Renal cortex interstitium (tissue), 11 donors: ENCODE results near the gene GUK1. TPM values are rescaled to one million over a fixed set of nuclear protein-coding genes. Genes with fewer than 3 reads are reported as not detected.

Source experiments
- DNase-seq, 11 donors: peaks; one replicate each; pipeline ENCODE4 v3.0.0-alpha.2; 2013; ENCODE audit warnings: low read depth in 9 of 11, low spot score in 4 of 11; ENCODE audit errors: extremely low read depth in 1 of 11
- polyA plus RNA-seq, 3 donors: library from polyadenylated mRNA; unstranded; fragments of 120-200 nt; gene quantifications; one replicate each; pipeline ENCODE4 v1.2.1, GENCODE V29; 2013; ENCODE audit not compliant: insufficient read length in 3 of 3

Gene GUK1
- polyA plus RNA-seq, 3 donors, result 94.9 to 186 (median 154) TPM

DNA sequence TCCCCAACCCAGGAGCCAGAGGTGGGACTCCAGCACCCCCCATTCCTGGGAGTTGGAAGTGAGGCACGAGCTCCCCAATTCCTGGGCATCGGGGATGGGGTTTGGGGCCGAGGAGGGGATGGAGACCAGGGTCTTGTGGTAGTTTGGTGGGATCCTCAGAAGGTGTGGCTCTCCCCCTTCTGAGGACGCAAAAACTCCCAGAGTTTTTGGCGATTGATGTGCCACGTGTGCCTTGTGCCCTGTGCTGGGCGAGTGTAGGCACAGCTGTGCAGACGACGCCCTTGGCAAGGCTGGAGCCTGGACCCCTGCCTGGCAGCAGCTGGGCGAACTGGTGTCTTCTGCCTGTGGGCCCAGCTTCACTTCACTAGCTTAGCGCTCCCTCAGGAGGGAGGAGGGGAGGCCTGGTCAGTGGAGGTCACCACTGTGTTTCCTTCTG lies 2.6 kb downstream of the GUK1 start:
- DNase-seq, result no peak

DNA sequence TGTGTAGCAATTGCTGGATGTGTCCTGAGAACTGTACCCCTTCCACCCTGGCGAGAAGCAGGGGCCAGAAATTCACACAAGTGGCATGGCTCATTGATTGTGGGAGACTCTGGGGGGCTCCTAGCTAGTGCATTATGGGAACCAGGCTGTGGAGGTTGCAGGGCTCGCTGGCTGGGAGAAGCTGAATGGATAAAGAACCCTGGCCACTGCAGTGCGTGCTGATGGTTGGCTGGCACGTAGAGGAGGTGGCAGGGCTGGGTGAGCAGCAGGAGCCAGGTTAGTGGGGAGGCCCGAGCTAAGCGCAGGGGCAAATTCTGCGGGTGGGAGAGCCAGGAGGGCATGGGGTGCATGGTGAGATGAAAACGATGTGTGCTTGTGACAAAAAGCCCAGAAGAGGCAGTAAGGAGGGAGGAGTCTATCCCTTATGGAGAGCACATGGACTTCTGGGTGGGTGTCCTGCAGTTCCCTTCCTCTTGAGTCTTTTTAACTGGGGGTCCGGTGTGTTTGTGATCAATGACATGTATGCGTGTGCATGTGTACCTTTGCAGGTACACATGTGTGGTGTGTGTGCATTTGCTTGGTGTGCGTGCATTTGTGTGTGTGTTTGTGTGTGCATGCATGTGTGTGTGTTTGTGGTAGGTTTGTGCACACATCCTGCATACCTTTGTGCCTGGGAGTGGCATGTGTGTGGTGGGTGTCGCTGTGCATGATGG lies 3.6 kb downstream of the GUK1 start:
- DNase-seq, result no peak

DNA sequence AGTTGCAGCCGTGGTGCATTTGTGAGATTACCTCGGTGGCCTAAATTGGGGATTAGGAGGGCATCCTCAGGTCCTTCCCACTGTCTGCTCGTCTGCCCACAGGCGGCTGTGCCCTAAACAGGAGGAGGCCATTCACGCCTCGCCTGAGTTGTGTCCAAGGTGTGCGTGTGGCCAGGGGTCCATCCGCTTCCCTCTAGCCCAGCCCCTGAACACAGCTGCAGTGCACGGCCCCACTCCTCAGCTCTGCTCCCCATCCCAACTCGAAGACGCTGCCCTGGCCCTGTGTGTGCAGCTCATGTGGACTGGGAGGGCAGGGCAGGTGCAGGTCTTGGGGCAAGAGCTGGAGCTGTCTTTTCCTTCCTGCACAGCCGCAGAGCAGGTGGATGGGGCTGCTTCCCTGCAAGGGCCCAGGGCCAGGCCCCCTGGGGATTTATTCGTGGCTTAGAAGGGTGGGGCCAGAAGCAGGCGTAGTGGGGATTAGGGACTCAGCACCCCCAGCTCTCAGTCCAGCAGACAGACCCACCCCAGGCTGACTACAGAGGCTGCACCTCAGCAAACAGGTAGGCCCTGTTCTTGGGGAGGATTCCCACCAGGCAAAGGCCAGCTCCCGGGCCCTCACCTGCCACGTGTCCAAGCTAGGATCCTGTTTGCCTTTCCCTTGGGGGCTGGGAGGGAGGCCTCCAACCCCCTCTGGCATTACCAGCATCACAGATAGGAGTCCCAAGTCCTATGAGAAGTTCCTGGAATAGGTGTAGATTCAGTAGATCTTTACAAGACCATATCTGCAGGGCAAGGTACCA lies 4.3 kb downstream of the GUK1 start:
- DNase-seq, result no peak

DNA sequence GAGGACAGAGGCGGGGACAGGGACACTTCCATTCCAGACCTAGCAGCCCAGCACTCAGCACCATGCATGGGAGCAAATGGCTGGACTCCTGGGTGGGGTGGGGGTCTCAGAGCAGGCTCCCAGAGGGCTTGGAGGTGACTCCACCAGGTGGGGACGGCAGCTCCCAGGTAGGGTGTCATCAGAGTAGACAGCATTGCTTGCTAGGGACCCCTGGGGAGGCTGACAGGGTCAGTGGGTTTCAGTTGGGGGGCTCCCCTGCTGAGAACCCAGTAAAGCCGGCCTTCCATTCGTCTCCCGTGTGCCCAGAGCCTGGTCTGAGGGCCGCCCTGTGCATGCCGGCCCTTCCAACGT lies 4.9 kb downstream of the GUK1 start:
- DNase-seq, result no peak

DNA sequence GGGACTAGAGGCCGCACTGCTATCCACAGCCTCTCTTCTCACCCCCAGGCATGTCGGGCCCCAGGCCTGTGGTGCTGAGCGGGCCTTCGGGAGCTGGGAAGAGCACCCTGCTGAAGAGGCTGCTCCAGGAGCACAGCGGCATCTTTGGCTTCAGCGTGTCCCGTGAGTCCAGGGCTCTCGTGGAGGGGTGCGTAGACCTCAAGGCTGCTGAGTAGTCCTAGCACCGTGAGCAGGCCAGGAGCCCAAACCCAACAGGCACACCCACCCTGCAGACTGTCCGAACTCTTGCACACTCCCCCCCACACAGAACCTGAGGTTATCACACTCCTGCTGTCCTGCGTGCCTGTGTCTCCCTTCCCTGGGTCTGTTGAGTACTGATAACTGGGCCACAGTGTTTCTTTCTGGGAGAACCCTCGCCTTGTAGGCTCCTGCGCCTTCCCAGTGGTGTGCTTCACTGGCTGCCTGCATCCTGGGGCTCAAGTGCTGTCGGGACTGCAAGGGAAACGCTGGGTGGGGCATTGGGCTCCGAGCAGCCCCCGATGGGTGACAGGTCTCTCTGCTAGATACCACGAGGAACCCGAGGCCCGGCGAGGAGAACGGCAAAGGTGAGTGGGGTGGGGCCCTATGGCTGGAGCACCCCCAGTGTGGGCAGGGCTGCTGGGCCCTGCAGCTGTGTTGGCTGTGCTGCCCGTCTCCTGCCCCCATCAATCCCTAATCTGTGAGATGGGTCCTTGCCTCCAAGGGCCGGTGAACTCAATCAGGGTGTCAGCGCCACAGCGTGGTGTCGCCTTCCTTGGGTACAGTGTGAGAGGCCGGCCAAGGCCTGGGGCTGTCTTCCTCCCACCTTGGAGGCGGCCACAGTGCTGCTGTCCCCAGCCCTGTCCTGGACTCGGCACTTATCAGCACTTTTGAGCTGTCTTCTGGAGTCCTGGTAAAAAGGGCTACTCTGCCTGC lies 5.7 kb downstream of the GUK1 start:
- no peak for DNase-seq

DNA sequence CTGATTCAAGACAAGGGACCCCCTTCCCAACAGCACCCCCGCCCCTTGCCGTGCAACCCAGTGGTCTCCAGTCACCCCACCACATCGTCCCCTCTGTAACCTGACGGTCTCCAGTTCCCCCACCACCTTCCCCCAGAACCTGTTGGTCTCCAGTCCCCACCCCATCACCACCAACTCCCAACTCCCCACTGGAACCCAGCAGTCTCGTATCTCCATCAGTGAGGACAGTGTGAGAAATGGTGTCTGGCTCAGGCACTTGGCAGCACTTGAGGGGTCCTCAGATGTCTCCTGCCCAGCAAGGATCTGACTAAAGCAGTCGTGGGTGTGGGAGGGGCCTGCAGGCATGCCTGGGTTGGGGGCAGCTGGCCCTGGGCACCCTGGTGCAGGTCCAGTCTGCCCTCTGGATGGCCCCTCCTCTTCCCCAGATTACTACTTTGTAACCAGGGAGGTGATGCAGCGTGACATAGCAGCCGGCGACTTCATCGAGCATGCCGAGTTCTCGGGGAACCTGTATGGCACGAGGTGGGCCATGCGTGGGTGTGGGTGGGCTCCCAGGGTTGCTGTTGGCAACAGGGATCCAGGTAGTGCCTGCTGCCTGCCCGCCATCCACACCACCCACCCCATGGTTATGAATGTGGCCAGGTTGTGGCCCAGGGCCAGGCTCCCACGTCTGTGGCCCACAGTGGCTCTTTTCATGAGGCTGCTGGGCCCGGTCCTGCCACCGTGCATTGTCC lies 6.5 kb downstream of the GUK1 start:
- DNase-seq, result no peak

DNA sequence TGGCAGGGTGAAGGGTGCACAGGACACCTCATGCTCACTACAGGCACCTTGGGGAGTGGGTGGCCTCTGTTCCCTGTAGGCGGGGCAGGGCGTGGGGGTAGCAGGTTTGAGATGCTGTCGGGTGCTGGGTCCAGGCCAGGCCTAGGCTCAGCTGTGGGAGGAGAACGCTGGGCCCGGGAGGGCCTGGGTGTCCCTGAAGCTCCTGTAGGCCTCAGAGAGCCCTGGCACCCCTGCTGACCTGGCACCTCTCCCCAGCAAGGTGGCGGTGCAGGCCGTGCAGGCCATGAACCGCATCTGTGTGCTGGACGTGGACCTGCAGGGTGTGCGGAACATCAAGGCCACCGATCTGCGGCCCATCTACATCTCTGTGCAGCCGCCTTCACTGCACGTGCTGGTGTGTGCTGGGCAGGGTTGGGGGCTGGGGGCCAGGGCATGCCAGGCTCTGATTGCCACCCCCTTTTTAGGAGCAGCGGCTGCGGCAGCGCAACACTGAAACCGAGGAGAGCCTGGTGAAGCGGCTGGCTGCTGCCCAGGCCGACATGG lies 7.1 kb downstream of the GUK1 start:
- no peak for DNase-seq

DNA sequence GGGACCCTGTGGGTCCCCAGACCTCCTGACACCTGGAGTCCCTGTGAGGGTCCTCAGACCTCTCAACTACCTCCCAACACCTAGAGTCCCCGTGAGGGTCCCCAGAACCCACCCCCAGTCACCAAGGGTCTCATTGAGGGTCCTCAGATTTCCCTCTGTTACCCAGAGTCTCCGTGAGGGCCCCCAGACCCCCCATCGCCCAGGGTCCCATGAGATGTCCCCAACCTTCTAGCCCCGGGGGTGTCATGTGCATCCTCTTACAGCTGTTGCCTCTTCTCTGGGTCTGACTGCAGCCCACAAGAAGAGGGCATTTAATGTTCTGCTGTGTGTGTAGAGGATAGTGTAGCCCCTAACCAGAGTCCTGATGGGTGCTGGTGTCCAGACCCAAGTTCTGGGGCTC lies 7.7 kb downstream of the GUK1 start:
- no peak for DNase-seq

DNA sequence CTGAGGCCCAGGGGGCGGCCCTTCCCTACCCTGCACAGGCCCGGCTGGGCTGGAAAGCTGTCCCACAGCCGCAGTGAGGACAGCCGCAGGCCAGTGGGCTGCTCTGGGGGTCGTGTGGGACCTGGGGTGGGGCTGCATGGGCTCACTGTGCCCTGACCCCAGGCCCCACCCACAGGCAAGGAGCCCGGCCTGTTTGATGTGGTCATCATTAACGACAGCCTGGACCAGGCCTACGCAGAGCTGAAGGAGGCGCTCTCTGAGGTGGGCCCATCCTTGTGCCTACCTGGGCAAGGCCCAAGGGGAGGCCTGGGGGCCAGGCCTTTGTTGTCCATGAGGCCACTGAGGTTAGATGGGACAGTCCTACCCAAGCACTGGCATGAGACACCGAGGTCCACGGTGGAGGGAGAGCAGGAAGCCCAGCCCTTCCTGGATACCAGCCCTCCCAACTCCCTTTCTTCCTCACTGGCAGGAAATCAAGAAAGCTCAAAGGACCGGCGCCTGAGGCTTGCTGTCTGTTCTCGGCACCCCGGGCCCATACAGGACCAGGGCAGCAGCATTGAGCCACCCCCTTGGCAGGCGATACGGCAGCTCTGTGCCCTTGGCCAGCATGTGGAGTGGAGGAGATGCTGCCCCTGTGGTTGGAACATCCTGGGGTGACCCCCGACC lies 8.2 kb downstream of the GUK1 start:
- DNase-seq, result no peak

DNA sequence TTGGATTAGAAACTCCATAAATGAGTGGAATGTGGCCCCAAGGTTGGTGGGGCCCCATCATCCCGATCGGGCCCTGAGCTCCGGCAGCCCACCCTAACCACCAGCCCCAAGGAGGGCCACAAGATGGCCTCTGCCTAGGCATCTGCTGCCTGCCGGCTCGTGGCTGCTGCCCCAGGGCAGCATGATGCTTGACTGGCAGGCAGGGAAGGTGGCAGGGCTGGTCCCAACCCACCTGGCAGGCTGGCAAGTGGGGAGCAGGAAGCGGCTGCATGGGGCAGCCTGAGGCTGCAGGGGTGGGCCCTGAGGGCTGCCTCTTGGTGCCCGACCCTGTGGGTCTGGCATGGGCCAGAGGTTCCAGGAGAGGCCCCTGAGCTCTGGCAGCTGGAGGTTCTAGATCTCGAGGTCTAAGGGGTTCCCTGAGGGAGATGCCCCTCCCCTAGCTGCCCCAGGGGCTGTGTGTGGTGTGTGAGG lies 8.9 kb downstream of the GUK1 start:
- no peak for DNase-seq

DNA sequence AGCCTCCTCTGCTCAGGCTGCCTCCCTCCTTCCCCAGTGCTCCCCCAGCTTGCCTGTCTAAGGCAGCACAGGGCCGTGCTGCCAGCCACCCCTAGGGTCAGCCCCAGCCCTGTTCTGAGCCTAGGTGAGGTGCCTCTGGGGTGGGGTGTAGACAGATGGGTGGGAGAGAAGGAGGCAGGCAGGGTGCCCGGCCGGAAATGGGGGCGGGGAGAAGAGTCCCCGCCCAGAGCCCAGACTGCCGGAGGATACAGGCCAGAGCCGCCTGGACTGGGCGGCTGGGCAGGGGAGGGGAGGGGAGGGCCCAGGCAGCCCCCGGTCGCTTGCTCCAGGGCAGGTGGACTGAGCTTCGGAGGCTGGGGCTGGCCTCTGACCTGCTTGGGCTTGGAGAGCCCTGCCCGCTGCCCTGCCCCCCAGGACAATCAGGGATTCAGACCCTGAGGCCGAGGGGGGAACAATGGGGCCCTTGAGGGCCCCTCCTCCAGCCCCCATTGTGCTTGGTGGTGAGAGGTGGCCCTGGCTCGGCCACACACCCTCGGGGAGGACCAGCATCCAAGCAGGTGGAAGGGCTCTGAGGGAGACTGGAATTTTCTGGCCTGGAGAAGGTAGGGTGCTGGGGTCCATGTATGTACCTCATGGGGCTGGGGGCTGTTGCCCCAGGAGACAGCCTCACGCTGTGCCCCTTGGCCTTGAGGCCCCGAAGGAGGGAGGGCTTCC lies 9.5 kb downstream of the GUK1 start, which contains the start of gene GJC2:
Gene GJC2, plus strand, starts transcription at position 525 of the 714 bp plus-strand sequence. CDS start 7,829 bp downstream, outside the sequence.
- no peak for DNase-seq

DNA sequence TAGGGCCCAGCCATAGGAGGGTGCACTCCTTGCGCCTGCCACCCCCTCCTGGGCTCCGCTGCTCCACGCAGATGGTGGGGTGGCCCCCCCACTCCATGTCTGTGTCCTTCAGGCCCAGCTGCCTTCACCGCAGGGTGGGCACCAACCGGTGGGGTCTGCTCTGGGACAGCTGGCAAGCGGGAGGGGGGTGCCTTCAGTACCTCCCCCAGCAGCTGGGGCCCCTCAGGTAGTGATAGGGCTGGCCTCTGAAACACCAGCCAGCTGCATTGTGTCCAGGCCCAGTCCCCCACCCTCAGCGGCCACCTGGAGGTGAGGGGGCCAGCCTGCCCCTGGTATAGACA lies 10.0 kb downstream of the GUK1 start:
- DNase-seq, result no peak

DNA sequence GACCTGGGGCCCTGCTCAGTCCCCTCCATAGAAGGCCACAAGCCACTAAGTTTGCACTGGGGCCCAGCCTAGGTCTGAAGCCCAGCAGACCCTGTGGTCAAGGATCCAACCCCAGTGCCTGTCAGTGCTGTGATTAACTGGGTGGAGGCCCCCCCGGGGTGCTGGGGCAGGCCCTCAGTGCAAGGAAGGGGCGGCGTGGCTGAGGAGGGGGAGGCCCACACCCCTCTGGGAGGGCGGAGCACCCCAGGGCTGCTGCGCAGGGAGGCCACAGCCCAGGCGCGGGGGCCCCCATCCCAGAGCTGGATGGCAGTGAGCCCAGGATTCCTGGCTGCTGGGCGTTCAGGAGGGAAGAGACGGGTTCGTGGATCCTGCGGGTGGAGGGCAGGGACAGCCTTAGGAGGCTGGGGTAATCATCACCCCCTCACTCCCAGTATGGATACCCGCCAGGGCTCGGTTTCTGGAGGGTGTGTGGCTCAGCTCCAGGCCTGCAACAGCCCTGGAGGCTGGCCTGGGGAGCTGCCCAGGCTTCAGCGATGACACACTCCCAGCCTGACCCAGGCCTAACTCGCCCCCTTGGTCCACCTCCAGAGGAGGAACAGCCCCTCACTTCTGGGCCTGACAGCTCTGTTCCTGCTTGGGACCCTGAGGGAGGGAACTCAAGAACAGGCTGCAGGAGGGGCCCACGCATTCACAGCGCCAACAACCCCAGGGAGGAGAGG lies 10.5 kb downstream of the GUK1 start:
- DNase-seq, result no peak

DNA sequence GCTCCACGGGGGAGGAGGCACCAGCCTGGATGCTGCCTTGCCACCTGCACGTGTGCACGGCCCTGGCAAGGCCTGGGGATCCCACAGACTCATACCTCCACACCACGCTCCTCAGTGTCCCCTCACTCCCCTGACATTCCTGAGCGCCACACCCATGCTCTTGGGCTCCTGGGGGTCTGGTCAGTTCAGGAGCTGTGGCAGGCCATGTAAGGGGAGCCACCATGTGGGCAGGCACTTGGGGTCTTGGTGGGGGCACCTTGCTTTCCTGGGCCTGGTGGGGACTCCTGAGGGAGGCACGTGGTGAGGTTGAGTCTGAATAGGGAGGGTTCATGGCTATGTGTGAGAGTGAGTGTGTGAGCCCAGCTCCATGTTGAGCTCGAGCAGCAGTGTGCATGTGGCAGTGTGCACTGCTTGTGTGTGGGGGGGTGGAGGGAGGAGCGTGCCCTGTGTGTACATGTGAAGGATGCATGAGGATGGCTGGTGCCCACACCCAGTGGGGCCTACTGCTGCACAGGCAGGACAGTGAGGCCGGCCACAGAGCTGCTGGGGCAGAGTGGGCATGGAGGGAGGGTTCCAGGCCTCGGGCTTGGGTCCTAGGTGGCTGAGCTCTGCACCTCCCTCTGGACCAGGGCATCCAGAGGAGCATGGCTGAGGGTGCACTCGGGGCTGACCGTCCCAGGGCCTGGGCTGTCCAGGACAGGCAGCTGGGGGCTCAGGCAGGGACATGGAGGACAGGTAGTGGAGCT lies 11.3 kb downstream of the GUK1 start:
- DNase-seq, result no peak

DNA sequence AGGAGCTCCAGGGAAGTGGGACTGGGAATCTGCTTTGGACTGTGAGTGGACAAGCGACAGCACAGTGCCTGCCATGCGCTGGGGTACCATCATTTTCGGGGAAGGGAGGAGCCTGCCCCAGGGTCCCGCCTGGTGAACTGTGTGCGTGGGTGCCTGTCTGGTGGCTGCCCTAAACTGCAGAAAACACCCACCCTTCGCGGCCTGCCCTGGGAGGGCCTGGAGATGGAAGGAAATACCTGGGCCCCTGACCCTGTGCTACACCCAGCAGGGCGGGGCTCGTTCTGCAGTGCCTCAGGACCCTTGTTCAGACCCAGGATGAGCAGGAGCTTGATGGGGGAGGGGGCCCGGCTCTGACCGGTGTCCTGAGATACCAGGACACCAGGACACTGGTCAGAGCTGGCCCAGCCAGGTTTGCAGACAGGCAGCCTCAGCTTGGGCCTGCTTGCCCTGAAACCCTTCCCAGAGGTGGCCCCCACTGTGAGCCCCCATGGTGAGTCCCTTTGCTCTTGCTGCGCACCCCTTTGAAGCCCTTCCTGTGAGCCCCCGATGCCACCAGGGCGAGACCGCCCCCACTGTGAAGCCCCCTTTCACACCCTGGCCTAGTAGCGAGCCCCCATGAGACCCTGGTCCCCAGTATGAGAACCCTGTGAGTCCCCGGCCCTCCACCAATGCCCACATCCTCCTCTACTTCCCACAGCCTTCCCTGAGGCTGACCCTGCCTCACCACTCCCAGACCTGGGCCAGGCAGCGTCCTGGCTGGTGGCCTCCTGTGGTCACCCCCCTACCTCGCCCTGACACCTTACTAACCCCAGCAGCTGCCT lies 12.2 kb downstream of the GUK1 start:
- DNase-seq, result no peak
